Measurements from ENCODE around the gene MED14.
"Not testable (repeated sequence)": the region's sequence is repeated elsewhere in the genome, so short reads cannot be mapped to it uniquely, and the experiment has no call there.

Gene MED14

DNA sequence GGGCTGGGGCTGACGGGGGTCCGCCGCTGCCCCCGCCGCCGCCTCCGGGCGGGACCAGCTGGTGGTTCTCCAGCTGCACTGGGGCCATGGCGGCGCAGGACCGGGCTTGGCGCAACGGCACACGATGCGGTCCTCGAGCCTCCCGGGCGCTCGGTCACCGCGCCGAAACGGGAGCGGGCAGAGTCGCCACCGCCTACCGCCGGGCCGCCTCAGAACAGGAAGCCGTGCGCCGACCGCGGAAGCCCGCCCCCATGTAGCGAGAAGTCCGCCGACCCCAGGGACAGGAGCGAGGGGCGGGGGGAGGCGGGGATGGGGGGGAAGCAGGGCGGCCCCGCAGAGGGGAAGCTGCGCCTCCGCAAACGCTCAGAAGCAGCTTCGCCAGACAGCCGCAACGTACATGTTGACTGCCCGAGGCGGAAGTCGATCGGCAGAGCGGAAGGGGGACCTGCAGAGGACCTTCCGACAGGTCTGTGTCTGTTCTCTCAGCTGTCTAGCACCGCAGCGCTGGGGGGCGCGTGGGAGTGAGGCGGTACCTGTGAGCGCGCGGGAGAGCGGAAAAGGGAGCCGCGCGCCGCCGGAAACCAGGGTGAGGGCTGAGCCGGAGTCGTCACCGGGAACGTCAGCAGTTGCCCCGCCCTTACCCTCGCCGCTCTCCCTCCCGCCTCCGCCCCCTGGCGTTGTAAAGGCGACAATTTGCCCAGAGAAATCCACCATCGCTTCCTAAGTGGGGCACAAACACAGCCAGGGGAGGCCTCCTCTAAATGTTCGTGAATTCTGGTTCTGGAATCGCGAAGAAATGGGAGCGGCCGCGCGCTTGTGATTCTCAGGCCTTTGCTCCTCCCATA is at the start of gene MED14:
TSS of gene MED14 (minus strand) at position 218 of the 845 bp plus-strand sequence. CDS start at position 88, 130 bp downstream.
- peak; percentile 92 for DNase-seq

DNA sequence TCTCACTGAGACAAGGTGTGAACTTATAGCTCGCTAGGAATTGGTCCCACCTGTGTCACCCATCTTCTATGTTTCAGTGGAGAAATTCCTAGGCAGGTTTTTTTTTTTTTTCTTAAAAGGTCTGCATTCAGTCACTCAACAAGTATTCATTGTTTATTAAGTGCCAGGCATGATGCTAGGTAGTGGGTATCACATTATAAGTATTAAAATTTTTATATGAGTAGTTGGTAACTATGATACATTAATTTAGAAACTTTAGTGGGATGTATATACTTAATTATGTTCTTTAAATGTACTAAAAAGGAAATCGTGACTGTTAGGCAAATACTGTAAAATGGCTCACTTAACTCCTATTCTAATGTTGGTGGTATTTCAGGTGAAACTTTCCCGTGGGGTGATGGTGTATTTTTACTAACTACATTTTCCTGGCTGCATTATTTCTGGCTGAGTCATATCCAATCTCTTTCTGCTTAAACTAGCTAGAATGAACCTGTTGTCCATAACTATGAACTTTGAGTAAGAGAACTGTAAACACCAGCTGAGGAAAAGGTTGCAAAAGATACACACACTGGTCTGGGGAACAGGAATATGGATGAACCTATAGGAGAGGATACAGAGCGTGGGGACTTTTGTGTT is 49.3 kb upstream of the MED14 start:
- DNase-seq = no peak

DNA sequence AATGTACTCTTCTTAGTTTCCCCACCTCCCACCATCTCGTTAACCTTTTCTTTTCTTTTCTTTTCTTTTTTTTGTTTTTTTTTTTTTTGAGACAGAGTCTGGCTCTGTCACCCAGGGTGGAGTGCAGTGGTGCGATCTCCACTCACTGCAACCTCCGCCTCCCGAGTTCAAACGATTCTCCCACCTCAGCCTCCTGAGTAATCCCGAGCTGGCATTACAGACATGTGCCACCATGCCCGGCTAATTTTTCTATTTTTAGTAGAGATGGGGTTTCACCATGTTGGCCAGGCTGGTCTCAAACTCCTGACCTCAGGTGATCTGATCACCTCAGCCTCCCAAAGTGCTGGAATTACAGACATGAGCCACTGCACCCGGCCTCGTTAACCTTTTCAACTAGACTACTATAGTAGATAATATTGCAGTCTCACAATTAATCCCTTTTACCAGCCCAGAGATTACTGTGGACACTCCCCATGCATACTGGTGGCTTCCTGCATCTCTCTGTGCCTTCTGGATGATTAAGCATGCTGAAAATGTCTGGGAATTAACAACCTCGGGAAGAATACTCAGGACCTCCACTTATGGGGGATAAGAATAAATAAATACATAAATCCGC is 47.4 kb upstream of the MED14 start:
- DNase-seq = not testable (repeated sequence)

DNA sequence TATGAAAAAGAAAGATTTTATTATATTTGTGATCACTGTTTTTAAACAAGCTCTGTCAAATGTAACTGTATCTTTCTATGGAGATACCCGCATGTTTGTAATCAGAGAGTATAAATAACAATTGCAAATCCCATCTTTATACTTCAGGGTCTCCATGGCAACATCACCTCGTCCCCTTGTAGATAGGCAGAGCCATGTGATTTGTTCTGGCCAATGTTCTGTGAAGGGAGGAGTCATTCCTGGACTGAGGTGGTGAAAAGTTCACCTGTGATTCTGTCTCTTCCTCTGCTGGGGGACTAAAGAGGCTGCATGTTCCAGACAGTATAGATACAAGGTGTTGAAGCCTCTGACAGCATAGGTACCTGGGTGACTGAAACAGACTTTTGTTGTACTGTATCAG is 45.6 kb upstream of the MED14 start:
- DNase-seq = no peak

DNA sequence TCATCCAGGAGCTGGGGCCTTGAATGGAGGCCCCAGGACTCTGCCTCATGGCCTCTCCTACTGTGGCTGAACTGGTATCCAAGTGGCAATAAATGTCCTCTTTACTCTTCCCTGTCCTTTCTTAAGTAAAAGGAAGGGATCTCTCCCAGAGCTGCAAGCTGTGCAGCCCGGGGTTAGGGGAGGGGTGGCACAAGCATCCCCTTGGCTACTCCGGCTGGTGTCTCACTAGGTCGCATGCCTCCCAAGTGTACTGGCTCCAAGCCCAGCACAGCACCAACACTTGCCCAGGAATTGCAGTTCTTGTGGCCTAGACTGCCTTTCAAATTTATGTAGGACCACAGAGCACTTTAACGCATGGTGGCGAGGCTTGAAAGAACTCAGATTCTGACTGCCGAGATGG is 44.7 kb upstream of the MED14 start:
- DNase-seq = no peak

DNA sequence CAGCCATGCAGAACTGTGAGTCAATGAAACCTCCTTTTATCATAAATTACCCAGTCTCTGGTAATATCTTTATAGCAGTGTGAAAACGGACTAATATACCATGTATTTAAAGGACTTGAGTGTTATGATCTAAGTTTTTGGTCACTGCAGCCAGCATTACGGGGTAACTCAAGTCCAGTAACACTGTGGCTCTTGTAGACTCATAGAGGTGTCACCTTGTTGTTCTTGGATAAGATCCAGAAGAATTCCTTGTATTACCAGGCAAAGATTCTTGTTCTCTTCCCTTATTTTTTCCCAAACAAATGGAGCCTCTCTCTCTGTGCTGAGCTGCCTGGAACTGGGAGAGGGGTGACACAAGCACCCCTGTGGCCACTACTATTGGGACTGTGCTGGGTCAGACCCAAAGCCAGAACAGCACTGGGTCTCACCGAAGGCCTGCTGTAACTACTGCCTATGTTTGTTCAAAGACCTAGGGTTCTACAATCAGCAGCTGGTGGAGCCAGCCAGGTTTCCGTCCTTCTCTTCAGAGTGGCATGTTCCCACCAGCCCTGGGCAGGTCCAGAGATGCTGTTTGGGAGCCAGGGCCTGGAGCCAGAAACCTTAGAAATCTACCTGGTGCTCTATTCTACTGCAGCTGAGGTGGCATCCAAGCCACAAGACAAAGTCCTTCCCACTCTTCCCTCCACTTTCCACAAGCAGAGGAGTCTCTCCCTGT is 43.7 kb upstream of the MED14 start:
- no peak for DNase-seq

DNA sequence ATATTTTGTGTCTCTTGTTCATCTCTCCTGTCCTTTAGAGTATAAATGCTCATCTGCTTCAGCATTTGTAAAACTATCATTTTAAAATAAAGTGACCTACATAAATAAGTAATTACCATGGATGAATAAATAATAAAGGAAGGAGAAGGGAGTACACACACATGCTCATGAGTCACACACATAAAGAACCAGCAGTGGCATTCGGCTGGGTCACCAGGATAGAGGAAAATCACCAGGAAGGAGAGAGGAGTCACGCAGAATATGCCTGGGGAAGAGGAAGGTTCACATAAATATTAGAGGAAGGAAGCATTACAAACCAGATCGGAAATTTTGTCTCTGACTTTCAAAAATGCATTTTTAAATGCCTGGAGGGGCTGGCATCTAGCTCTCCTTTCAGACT is 38.5 kb upstream of the MED14 start:
- no peak for DNase-seq

DNA sequence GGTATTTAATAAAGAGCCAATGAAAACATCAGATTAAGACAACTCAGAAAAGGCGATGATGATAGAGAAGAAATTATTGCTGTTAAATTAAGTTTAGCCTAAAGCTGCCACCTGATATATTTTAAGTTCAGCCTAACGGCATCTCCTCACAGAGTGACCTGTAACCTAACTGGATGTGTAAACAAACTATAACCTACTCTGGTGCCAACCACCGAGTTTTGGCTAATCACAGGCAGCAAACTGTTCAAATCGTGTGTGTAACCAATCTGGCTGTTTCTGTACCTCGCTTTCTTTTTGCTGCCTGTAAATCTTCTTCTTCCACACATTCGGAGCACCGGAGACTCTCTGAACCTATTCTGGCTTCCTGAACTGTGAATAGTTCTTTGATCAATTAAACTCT is 37.8 kb upstream of the MED14 start:
- DNase-seq = no peak

DNA sequence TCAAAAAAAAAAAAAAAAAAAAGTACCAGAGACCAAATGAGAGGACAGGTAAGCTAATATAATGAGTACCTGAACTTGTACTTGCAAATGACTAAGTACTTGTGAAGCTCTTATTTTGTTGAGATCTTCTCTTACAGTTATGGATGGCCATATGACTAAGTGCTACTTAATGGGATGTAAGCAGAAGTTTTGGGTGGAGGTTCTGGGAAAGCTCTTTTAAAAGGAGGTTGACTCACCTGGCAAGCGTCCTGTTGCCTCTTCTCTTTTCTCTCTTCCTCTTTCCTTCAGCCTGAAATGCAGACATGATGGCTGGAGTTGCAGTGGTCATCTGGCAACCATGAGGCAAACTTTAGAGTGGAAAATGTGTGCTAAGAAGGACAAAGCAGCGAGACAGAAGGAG is 36.9 kb upstream of the MED14 start:
- DNase-seq = no peak

DNA sequence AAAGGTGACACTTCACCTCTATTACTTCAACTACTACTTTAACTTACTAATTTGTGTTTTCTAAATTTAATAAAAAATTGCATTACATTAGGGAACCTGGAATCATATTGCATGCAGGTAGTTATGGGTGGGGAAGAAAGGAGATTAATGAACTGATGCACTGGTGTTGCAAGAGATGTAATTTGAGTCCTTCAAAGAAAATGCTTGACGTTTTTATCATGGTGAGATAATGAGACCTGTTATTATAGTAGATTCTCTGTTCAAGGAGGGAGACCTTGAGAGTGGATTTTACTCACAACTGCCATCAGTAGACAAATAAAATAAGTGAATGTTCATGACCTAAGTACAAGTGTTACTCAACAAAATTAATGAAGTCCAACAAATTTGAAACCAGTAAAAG is 26.4 kb upstream of the MED14 start:
- no peak for DNase-seq

DNA sequence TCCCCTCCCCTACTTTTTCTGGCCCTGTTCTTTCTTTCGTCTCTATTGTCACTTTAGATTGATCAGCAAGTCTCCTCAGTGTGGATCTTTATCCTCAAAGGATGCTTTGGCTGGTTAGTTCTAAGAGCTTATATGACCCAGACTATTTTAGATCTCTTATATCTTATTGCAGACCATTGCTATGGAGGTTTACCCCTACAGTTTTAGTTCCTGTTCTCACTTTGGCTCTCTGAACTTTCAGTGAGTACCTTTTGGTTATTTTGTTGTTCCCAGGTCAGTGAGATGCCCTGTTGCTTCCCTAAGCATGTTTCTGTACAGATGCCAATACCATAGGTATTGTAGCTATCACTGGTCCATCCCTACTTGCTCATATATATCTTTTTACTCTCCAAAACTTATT is 24.0 kb upstream of the MED14 start:
- no peak for DNase-seq

DNA sequence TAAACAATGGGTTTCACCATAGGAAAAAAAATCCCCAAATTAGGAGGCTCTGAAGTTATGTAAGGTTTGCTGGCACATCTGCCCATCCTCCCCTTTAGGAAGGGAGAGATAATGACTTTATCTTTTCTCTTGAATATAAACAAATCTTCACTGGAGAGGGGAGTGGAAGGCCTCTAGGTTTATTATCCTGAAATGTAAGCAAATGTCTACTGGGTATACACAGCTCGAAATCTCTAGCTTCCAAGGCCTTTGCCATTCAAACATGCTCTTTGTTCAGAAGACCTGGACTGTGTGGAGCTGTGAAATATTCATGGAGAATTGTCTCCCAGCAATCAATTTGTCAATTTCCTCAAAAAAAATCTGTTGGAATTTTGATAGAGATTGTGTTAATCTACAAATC is 21.7 kb upstream of the MED14 start:
- no peak for DNase-seq

DNA sequence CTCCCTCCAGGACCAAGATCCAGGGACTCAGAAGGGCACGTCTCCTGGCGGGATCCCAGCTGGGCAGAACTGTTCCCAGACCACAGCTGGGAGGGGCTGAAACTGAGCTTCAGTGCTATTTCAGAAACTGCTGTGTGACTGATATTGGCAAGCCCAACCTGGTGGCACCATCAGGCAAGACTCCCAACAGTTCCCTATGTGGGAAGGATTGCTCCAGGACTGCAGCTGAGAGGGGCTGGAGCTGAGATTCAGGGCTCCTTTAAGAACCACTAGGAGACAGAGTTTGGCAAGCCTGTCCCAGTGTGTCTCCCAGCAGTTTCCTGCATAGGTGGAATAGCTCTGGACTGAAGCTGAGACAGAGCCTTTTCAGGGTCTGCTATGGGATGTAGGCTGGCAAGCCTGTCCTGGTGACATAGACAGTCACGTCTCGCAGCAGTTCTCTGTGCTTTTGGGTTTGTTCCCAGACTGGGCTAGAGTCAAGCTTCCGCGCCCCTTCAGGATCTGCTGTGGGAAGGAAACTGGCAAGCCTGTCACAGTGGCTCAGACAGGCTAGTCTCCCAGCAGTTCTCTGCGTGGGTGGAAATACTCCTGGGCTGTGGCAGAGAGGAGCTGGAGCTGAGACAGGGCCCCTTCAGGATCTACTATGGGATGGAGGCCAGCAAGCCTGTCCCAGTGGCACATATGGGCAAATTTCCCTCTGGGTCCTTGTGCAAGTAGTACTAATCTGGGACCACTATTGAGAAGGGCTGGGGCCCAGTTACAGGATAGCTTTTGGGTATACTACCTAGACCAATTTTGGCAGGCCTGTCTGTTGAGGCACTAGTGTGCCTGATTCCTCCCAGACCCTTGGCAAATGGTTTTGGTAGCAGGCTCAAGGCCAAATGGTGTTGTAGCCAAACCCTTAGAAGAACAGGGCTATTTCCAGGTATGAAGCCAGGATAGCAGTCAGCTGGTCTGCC is 20.2 kb upstream of the MED14 start:
- no peak for DNase-seq

DNA sequence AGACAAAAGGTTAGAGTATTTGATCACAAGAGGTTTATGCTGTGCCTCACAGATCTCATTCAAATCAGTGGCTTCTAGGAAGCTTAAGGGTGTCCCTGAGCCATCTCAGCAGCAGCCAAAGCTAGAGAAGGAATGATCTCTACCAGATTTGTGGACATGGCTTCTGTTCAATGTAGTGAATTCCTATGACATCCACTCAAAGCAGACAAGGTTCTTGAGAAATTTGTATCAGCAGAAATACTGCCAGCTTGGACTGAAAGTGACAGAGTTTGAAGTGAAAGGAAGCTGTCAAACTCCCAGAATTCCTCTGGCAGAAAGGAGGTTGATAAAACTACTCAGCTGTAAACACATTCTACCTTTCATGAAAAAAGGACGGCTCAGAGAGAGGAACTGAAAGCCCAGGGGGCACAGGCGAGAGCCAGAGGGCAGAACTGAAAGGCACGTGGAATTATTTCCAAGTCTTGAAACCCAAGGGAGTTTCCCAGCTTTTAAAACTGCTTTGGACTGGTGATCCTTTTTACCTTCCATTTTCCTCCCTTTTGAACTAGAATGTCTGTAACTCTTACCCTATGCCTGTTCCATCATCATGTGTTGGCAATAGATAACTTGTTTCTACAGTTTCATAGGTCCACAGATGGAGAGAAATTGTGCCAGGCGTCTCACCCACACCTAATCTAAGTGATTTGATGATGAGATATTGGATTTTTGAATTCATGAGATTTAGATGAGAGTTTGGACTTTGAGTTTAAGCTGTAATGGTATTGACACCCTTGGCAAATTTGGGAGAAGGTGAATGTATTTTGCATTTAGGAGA is 14.5 kb upstream of the MED14 start:
- DNase-seq = no peak

DNA sequence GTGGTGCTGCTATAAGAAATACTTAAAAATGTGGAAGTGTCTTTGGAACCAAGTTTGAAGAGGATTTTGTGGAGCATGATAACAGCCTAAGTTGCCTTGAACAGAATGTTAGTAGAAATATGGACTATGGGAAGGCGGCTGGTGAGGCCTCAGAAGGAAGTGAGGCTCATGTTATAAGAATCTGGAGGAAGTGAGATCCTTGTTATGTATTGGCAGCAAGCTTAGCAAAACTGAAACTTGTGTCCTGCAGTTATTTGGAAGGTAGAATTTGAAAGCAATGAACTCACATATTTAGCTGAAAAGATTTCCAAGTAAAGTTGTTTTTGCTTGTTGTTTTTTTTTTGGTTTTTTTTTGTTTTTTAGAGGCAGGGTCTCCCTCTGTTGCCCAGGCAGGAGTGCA is 13.6 kb upstream of the MED14 start:
- no peak for DNase-seq

DNA sequence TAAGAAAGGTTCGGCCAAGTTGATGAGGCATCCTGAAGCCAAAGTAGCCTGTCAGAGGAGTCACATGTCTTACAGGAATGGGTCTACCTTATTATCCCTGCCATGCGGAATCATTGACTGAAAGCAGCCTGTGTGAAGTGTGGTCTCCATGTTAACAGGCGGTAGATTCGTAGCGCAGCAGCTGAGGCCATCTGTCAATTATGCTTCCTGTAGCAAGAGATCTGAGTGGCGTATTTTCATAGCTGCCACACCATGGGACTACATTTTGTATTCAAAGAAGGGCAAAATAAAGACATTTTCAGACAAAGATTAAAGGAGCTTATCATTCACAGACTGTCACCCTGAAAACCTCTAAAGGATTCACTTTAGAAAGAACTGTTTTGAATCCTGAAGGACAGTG is 11.2 kb upstream of the MED14 start:
- DNase-seq = no peak

DNA sequence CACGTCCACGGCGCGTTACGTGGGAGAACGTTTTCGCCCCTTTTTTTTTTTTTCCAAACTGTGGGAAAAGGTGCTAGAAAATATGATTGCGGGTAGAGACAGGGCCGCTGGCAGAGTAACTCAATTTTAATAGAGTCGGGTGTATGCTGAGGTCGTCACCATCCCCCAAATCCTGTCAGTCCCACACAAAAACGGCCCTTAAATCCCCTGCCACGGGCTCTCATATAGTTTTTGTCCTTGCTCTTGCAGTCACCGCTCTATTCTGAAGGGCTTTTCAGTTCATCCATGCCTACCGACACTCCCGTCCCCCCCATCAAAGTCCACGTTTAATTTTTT is 796 bp upstream of the MED14 start:
- DNase-seq = peak; percentile 14

DNA sequence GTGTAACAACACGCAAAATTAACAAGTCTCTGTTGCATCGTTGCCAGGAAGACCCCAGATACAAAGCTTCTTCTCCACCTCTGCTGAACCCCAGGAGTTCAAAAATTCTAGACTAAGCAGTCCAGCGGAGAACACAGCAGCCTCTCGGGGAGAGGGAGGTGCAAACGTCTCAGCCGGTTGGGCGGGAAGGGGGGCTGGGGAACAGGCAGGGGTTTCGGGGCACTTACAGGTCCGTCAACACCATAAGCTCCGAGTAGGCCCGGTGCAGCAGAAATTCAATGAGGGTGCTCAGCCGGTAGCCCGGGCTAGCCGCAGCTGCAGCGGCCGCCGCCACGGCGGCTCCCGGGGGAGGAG is 394 bp downstream of the MED14 start:
- no peak for DNase-seq

DNA sequence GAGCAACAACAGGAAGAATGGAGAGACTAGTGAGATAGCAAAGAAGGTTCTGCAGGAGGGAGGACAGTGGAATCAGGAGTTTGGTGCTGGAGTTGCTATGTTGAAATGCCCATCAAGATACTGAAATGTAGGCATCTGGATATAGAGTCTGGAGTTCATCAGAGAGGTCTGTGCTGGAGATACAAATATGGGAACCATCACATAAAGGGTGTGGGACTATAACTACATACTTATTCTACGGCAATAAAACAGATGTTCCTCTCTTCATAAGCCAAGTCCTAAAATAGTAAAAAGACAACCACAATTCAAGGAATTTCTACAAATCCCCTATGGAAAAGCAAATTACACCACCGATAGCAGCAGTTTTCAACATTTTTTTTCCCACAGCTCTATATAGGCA is 1.6 kb downstream of the MED14 start:
- no peak for DNase-seq

DNA sequence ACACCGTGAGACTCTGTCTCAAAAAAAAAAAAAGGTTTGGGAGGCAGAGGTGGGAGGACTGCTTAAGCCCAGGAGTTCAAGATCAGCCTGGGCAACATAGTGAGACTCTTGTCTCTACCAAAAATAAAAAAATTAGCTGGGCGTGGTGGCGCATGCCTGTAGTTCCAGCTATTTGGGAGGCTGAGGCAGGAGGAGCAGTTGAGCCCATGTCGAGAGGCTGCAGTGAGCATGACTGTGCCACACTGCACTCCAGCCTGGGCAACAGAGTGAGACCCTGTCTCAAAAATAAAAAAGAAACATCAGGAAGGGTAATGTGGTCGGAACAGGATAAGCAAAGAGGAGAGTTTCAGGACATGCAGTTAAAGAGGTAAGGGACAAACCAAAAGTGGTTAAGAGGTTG is 2.8 kb downstream of the MED14 start:
- not testable (repeated sequence) for DNase-seq

Measured in NCI-H1417 treated with DMSO at 0.1 percent for 48 hours (cell line).